HEK293 (cell line): ENCODE data around the gene ACTN3.

ENCODE experiments used
- RBAK ChIP-seq: fragments of 450-650 bp; formaldehyde crosslinking; IDR thresholded peaks from 2 replicates; pipeline ENCODE4 v1.5.1; 2016; ENCODE audit warnings: missing biosample characterization, missing genetic modification characterization
- REPIN1 ChIP-seq: fragments of 450-650 bp; formaldehyde crosslinking; IDR thresholded peaks from 2 replicates; pipeline ENCODE4 v1.5.1; 2017; ENCODE audit warnings: missing biosample characterization, missing genetic modification characterization, low read depth
- SCRT1 ChIP-seq: fragments of 450-650 bp; formaldehyde crosslinking; IDR thresholded peaks from 2 replicates; pipeline ENCODE4 v1.5.1; 2016; ENCODE audit warnings: missing biosample characterization, missing genetic modification characterization, borderline replicate concordance
- SP7 ChIP-seq: fragments of 450-650 bp; formaldehyde crosslinking; IDR thresholded peaks from 2 replicates; pipeline ENCODE4 v1.5.1; 2016; ENCODE audit warnings: missing biosample characterization, missing genetic modification characterization
- TCF7L2 ChIP-seq: IDR thresholded peaks from 2 replicates; pipeline ENCODE4 v1.6.1; 2011; ENCODE audit warnings: low read depth, mild to moderate bottlenecking, inconsistent platforms, low read length, moderate library complexity, borderline replicate concordance
- ZBTB11 ChIP-seq: fragments of 450-650 bp; formaldehyde crosslinking; conservative IDR thresholded peaks from 2 replicates; pipeline ENCODE4 v1.5.1; 2016; ENCODE audit warnings: low read depth, missing biosample characterization, missing genetic modification characterization
- ZBTB20 ChIP-seq: fragments of 450-650 bp; formaldehyde crosslinking; IDR thresholded peaks from 2 replicates; pipeline ENCODE4 v1.5.1; 2016; ENCODE audit warnings: missing biosample characterization, missing genetic modification characterization
- ZBTB7A ChIP-seq: fragments of 450-650 bp; formaldehyde crosslinking; IDR thresholded peaks from 2 replicates; pipeline ENCODE4 v1.5.1; 2016; ENCODE audit warnings: low read depth, missing biosample characterization, missing genetic modification characterization
- ZFP3 ChIP-seq: fragments of 450-650 bp; formaldehyde crosslinking; IDR thresholded peaks from 2 replicates; pipeline ENCODE4 v1.5.1; 2016; ENCODE audit warnings: low read depth, missing biosample characterization, missing genetic modification characterization
- ZNF146 ChIP-seq: fragments of 450-650 bp; formaldehyde crosslinking; IDR thresholded peaks from 2 replicates; pipeline ENCODE4 v1.5.1; 2016; ENCODE audit warnings: missing biosample characterization, missing genetic modification characterization
- ZNF18 ChIP-seq: fragments of 450-650 bp; formaldehyde crosslinking; IDR thresholded peaks from 2 replicates; pipeline ENCODE4 v1.5.1; 2016; ENCODE audit warnings: missing biosample characterization, missing genetic modification characterization
- ZNF19 ChIP-seq: fragments of 450-650 bp; formaldehyde crosslinking; IDR thresholded peaks from 2 replicates; pipeline ENCODE4; 2016; ENCODE audit warnings: missing biosample characterization, missing genetic modification characterization, low read depth
- ZNF211 ChIP-seq: fragments of 450-650 bp; formaldehyde crosslinking; IDR thresholded peaks from 2 replicates; pipeline ENCODE4 v1.5.1; 2016; ENCODE audit warnings: low read depth, missing biosample characterization, missing genetic modification characterization
- ZNF221 ChIP-seq: fragments of 450-650 bp; formaldehyde crosslinking; IDR thresholded peaks from 2 replicates; pipeline ENCODE4 v1.5.1; 2017; ENCODE audit warnings: missing biosample characterization, missing genetic modification characterization, borderline replicate concordance
- ZNF335 ChIP-seq: fragments of 450-650 bp; formaldehyde crosslinking; conservative IDR thresholded peaks from 2 replicates; pipeline ENCODE4 v1.5.1; 2016; ENCODE audit warnings: missing biosample characterization, missing genetic modification characterization
- ZNF510 ChIP-seq: fragments of 450-650 bp; formaldehyde crosslinking; IDR thresholded peaks from 2 replicates; pipeline ENCODE4 v1.5.1; 2018; ENCODE audit warnings: mild to moderate bottlenecking, missing genetic modification characterization, missing biosample characterization; ENCODE audit not compliant: insufficient replicate concordance
- ZNF529 ChIP-seq: fragments of 450-650 bp; formaldehyde crosslinking; IDR thresholded peaks from 2 replicates; pipeline ENCODE4 v1.5.1; 2017; ENCODE audit warnings: missing genetic modification characterization, missing biosample characterization; ENCODE audit not compliant: insufficient replicate concordance
- ZNF600 ChIP-seq: fragments of 450-650 bp; formaldehyde crosslinking; IDR thresholded peaks from 2 replicates; pipeline ENCODE4 v1.5.1; 2016; ENCODE audit warnings: missing biosample characterization, missing genetic modification characterization
- ZNF623 ChIP-seq: fragments of 450-650 bp; formaldehyde crosslinking; IDR thresholded peaks from 2 replicates; pipeline ENCODE4 v1.5.1; 2016; ENCODE audit warnings: missing biosample characterization, missing genetic modification characterization
- ZNF670 ChIP-seq: fragments of 450-650 bp; formaldehyde crosslinking; IDR thresholded peaks from 2 replicates; pipeline ENCODE4 v1.5.1; 2016; ENCODE audit warnings: missing biosample characterization, missing genetic modification characterization, low read depth
- TF ChIP-seq, protein P1 (sequence below): fragments of 450-650 bp; formaldehyde crosslinking; IDR thresholded peaks from 2 replicates; pipeline ENCODE4 v1.5.1; 2017; ENCODE audit warnings: missing biosample characterization, missing genetic modification characterization
- TF ChIP-seq, protein P2 (sequence below): fragments of 450-650 bp; formaldehyde crosslinking; IDR thresholded peaks from 2 replicates; pipeline ENCODE4 v1.5.1; 2016; ENCODE audit warnings: missing biosample characterization, missing genetic modification characterization
- TF ChIP-seq, protein P3 (sequence below): fragments of 450-650 bp; formaldehyde crosslinking; IDR thresholded peaks from 2 replicates; pipeline ENCODE4 v1.5.1; 2016; ENCODE audit warnings: missing biosample characterization, missing genetic modification characterization
- TF ChIP-seq, protein P4 (sequence below): fragments of 450-650 bp; formaldehyde crosslinking; IDR thresholded peaks from 2 replicates; pipeline ENCODE4 v1.5.1; 2017; ENCODE audit warnings: missing biosample characterization, missing genetic modification characterization
- TF ChIP-seq, protein P5 (sequence below): fragments of 450-650 bp; formaldehyde crosslinking; IDR thresholded peaks from 2 replicates; pipeline ENCODE4 v1.5.1; 2016; ENCODE audit warnings: missing biosample characterization, missing genetic modification characterization

Gene ACTN3

GRCh38 chr11:66510271-66510989 is 36.3 kb upstream of the ACTN3 start, which contains the start of gene BBS1 (continued):
- TF ChIP-seq ZBTB11 (tag by site-specific recombination) (peak; percentile 99), TCF7L2 (no peak), ZNF18 (tag by site-specific recombination) (no peak), ZNF600 (no peak; the same call in 1 of the 2 replicates), RBAK (no peak), ZBTB20 (no peak; the same call in 1 of the 2 replicates), ZNF335 (peak; percentile 72), ZFP3 (tag by site-specific recombination) (no peak), ZNF623 (tag by site-specific recombination) (no peak), ZNF529 (tag by site-specific recombination) (no peak), SP7 (tag by site-specific recombination) (peak; percentile 86), ZNF211 (tag by site-specific recombination) (no peak), ZNF510 (tag by site-specific recombination) (no peak), ZBTB7A (tag by site-specific recombination) (no peak), ZNF221 (tag by site-specific recombination) (no peak), ZNF670 (no peak), ZNF146 (no peak), REPIN1 (no peak), SCRT1 (tag by site-specific recombination) (no peak), ZNF19 (tag by site-specific recombination) (no peak)
- TF ChIP-seq, protein P1, sequence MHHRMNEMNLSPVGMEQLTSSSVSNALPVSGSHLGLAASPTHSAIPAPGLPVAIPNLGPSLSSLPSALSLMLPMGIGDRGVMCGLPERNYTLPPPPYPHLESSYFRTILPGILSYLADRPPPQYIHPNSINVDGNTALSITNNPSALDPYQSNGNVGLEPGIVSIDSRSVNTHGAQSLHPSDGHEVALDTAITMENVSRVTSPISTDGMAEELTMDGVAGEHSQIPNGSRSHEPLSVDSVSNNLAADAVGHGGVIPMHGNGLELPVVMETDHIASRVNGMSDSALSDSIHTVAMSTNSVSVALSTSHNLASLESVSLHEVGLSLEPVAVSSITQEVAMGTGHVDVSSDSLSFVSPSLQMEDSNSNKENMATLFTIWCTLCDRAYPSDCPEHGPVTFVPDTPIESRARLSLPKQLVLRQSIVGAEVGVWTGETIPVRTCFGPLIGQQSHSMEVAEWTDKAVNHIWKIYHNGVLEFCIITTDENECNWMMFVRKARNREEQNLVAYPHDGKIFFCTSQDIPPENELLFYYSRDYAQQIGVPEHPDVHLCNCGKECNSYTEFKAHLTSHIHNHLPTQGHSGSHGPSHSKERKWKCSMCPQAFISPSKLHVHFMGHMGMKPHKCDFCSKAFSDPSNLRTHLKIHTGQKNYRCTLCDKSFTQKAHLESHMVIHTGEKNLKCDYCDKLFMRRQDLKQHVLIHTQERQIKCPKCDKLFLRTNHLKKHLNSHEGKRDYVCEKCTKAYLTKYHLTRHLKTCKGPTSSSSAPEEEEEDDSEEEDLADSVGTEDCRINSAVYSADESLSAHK (tag by site-specific recombination), result no peak; the same call in 1 of the 2 replicates
- TF ChIP-seq, protein P2, sequence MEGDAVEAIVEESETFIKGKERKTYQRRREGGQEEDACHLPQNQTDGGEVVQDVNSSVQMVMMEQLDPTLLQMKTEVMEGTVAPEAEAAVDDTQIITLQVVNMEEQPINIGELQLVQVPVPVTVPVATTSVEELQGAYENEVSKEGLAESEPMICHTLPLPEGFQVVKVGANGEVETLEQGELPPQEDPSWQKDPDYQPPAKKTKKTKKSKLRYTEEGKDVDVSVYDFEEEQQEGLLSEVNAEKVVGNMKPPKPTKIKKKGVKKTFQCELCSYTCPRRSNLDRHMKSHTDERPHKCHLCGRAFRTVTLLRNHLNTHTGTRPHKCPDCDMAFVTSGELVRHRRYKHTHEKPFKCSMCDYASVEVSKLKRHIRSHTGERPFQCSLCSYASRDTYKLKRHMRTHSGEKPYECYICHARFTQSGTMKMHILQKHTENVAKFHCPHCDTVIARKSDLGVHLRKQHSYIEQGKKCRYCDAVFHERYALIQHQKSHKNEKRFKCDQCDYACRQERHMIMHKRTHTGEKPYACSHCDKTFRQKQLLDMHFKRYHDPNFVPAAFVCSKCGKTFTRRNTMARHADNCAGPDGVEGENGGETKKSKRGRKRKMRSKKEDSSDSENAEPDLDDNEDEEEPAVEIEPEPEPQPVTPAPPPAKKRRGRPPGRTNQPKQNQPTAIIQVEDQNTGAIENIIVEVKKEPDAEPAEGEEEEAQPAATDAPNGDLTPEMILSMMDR (tag by site-specific recombination), result no peak
- TF ChIP-seq, protein P3, sequence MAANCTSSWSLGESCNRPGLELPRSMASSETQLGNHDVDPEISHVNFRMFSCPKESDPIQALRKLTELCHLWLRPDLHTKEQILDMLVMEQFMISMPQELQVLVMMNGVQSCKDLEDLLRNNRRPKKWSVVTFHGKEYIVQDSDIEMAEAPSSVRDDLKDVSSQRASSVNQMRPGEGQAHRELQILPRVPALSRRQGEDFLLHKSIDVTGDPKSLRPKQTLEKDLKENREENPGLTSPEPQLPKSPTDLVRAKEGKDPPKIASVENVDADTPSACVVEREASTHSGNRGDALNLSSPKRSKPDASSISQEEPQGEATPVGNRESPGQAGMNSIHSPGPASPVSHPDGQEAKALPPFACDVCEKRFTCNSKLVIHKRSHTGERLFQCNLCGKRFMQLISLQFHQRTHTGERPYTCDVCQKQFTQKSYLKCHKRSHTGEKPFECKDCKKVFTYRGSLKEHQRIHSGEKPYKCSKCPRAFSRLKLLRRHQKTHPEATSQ (tag by site-specific recombination), result no peak
- TF ChIP-seq, protein P4, sequence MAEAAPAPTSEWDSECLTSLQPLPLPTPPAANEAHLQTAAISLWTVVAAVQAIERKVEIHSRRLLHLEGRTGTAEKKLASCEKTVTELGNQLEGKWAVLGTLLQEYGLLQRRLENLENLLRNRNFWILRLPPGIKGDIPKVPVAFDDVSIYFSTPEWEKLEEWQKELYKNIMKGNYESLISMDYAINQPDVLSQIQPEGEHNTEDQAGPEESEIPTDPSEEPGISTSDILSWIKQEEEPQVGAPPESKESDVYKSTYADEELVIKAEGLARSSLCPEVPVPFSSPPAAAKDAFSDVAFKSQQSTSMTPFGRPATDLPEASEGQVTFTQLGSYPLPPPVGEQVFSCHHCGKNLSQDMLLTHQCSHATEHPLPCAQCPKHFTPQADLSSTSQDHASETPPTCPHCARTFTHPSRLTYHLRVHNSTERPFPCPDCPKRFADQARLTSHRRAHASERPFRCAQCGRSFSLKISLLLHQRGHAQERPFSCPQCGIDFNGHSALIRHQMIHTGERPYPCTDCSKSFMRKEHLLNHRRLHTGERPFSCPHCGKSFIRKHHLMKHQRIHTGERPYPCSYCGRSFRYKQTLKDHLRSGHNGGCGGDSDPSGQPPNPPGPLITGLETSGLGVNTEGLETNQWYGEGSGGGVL (tag by site-specific recombination), result no peak
- TF ChIP-seq, protein P5, sequence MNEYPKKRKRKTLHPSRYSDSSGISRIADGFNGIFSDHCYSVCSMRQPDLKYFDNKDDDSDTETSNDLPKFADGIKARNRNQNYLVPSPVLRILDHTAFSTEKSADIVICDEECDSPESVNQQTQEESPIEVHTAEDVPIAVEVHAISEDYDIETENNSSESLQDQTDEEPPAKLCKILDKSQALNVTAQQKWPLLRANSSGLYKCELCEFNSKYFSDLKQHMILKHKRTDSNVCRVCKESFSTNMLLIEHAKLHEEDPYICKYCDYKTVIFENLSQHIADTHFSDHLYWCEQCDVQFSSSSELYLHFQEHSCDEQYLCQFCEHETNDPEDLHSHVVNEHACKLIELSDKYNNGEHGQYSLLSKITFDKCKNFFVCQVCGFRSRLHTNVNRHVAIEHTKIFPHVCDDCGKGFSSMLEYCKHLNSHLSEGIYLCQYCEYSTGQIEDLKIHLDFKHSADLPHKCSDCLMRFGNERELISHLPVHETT (tag by site-specific recombination), result peak; percentile 63
